Esophagus squamous epithelium (tissue), 5 donors: Measurements from ENCODE around the gene LHPP. TPM values are rescaled to one million over a fixed set of nuclear protein-coding genes. Genes with fewer than 3 reads are reported as not detected.

Experiments
- DNase-seq: peaks from one replicate; lab custom pipeline; 2025; lab: John Stamatoyannopoulos, UW
- H3K27ac ChIP-seq, 4 donors: fragments of 200-600 bp; sonication (generic); one replicate each; pipeline ENCODE4 v1.5.1; 2016 to 2019; ENCODE audit warnings: mild to moderate bottlenecking in 1 of 4
- H3K27me3 ChIP-seq, 4 donors: fragments of 200-600 bp; sonication (generic); 1 replicate in 3 of 4; 2 replicates in 1 of 4; pipeline versions ENCODE4 v1.5.1 to v1.6.0; 2017 to 2021; ENCODE audit warnings: antibody characterized with exemption in 1 of 4
- H3K36me3 ChIP-seq, 3 donors: fragments of 200-600 bp; sonication (generic); one replicate each; pipeline ENCODE4 v1.5.1; 2016 to 2019
- H3K4me1 ChIP-seq, 3 donors: fragments of 200-600 bp; sonication (generic); one replicate each; pipeline ENCODE4 v1.5.1; 2017 to 2019
- H3K4me3 ChIP-seq, 4 donors: fragments of 200-600 bp; sonication (generic); 1 replicate in 3 of 4; 2 replicates in 1 of 4; pipeline ENCODE4 v1.5.1; 2016 to 2019; ENCODE audit warnings: mild to moderate bottlenecking in 2 of 4, moderate library complexity in 1 of 4
- H3K9me3 ChIP-seq, 3 donors: fragments of 200-600 bp; sonication (generic); one replicate each; pipeline ENCODE4 v1.5.1; 2016 to 2019
- POLR2A ChIP-seq, 4 donors: fragments of 450-650 bp; IDR thresholded peaks; one replicate each; pipeline ENCODE4 v1.6.1; 2017; ENCODE audit warnings: antibody characterized with exemption in 4 of 4, mild to moderate bottlenecking in 4 of 4, moderate library complexity in 3 of 4
- WGBS, 2 donors: methylation state at CpG; one replicate each; pipeline ENCODE4 v1.1.5; 2018; 5-methylcytosine and 5-hydroxymethylcytosine counted together
- intact Hi-C: fragments of 100-400 bp; cut with DNase I; formaldehyde crosslinking; loops from one replicate; pipeline ENCODE4 v1.15.0; 2022
- total RNA-seq, 4 donors: library from RNA; depleted of rRNA; stranded (reverse); fragments of >200 nt; gene quantifications; one replicate each; pipeline ENCODE4 v1.1.0, GENCODE V29; 2016
- TF ChIP-seq, protein P1 (sequence below), 6 experiments: fragments of 450-650 bp in 4 of 6; fragments of 200-600 bp in 2 of 6; sonication (generic) in 2 of 6; IDR thresholded peaks; one replicate each; pipeline ENCODE4 v1.5.1; 2016 to 2019; ENCODE audit warnings: antibody characterized with exemption in 6 of 6, mild to moderate bottlenecking in 4 of 6, moderate library complexity in 4 of 6
- donor health status: DM: yes; HTN: yes; CAD: no.

Gene LHPP
- total RNA-seq, 4 donors from 2014 or later, result 13.9 to 41.1 (median 24.3) TPM

DNA sequence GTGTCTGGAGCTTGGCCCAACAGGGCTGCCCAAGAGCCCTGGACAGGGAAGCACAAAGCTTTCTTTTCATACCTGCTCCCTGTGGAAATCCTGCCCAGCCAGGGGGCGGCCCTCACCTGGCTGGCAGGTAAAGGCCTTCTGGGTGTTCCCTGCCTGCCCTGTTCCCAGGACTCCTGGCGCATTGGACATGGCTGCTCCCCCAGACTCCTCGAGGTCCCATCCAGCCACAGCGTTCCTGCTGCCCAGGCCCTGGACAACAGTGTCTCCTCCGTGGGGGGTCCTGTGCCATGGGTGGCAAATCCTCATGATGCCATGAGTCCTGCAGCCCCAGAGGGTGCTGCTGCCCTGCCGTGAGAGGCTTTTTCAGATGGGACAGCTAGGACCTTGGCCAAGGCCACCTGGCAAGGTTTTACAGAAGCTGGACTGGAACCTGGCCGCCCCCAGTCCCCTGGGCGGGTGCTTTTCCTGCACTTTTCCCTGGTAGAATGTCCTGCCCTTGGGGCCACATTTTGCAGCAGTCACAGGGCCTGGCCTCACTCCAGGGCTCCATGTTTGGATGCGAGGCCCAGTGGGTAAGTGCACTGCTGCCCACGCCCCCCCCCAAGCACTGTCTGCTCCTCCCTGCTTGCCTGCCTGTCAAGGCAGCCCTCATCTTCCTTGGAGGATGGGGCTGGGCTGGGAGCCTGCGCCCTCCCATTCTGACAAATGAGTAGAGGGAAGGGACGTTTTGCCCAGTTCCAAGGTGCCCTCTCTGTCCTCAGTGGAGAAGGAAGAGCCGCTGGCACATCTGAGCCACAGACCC, 60.7 kb downstream of the LHPP start:
- Histone ChIP-seq H3K4me1 (peaks cover 15 to 38% (median 19%) of the 10 kb centered on the region in 3 donors), H3K27me3 (no peaks in the 10 kb centered on the region), H3K4me3 (peak overlapping the region in 1 of 4 donors; percentile 58), H3K27ac (peak overlapping the region in 2 of 4 donors; percentile 52 to 73), H3K9me3 (no peaks in the 10 kb centered on the region), H3K36me3 (peaks cover 0 to 13% (median 0%) of the 10 kb centered on the region in 3 donors)
- TF ChIP-seq, protein P1, sequence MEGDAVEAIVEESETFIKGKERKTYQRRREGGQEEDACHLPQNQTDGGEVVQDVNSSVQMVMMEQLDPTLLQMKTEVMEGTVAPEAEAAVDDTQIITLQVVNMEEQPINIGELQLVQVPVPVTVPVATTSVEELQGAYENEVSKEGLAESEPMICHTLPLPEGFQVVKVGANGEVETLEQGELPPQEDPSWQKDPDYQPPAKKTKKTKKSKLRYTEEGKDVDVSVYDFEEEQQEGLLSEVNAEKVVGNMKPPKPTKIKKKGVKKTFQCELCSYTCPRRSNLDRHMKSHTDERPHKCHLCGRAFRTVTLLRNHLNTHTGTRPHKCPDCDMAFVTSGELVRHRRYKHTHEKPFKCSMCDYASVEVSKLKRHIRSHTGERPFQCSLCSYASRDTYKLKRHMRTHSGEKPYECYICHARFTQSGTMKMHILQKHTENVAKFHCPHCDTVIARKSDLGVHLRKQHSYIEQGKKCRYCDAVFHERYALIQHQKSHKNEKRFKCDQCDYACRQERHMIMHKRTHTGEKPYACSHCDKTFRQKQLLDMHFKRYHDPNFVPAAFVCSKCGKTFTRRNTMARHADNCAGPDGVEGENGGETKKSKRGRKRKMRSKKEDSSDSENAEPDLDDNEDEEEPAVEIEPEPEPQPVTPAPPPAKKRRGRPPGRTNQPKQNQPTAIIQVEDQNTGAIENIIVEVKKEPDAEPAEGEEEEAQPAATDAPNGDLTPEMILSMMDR (IDR thresholded peaks at IDR 0.05), result no peak
- TF ChIP-seq POLR2A (IDR thresholded peaks at IDR 0.05), result no peak
- 60 to 72% methylated on average over 1 to 3 of the region's 13 CpGs for whole genome bisulfite sequencing, 2 donors
- intact Hi-C loops, result no loop called here
- no peak for DNase-seq

DNA sequence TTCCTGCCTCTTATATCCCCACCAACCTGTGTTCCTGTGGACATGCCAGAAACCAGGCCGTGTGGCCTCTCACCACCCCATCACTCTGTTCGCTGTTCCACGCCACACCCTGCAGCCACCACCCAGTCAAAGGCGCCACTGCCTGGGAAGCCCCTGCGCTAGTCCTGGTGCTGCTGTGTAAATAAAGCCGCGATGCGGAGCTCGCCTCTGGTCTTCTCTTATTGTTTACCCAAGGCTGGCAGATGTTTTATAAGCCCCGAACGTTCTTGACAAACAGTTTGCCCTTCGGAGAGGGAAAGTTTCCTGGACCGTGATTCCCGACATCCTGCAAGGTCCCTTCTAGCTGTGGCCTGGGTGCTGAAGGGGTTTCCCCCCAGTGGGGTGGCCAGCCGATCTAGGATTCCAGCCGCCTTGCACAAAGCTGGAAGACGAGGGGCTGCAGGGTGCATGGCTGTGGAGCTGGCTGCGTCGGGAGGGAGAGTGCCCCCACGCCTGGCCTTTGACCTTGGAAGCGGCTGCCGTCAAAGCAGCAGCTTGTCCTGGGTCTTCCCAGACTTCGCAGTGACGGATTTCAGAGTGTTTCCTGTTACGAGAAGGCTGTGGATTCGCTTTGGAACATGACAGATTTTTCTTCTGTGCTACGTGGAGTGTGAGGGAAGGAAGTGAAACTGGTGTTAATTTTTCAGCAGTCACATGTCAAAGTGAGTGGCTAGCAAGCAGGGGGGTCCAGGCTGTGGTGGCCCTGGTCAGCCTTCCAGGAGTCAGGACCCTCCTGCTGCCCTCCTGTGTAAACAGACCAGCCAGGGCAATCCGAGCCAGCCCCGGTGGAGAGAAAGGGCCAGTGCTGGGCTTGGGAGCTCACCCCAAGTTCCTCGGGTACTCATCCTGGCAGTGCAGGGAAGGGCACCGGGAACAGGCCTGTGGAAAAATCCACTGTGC, 61.6 kb downstream of the LHPP start:
- Histone ChIP-seq H3K4me1 (peaks cover 15 to 38% (median 19%) of the 10 kb centered on the region in 3 donors), H3K36me3 (peaks cover 0 to 9% (median 0%) of the 10 kb centered on the region in 3 donors), H3K9me3 (no peaks in the 10 kb centered on the region), H3K4me3 (peak overlapping the region in 3 of 4 donors; percentile 12 to 58 (median 26)), H3K27me3 (no peaks in the 10 kb centered on the region), H3K27ac (peak overlapping the region in 3 of 4 donors; percentile 11 to 73 (median 52))
- no peak for TF ChIP-seq POLR2A (IDR thresholded peaks at IDR 0.05)
- TF ChIP-seq, protein P1 (IDR thresholded peaks at IDR 0.05), result peak in 1 of 6 experiments; percentile 4
- intact Hi-C loops, result no loop called here
- WGBS, 2 donors, result 20 to 40% methylated on average over 19 to 20 of the region's 31 CpGs
- DNase-seq, result no peak

- TF ChIP-seq, protein P1 (IDR thresholded peaks at IDR 0.05), result no peak
- TF ChIP-seq POLR2A (IDR thresholded peaks at IDR 0.05), result no peak
- intact Hi-C loops, result no loop called here
- H3K36me3 ChIP-seq, result peaks cover 0 to 2% (median 0%) of the 10 kb centered on the region in 3 donors
- DNase-seq, result no peak
- H3K4me1 ChIP-seq, result peaks cover 15 to 38% (median 19%) of the 10 kb centered on the region in 3 donors
- H3K27ac ChIP-seq, result peak overlapping the region in 3 of 4 donors; percentile 11 to 73 (median 52)
- 45 to 60% methylated on average over 4 to 5 of the region's 5 CpGs for WGBS, 2 donors
- H3K27me3 ChIP-seq, result no peaks in the 10 kb centered on the region
- no peaks in the 10 kb centered on the region for H3K9me3 ChIP-seq
- H3K4me3 ChIP-seq, result peak overlapping the region in 1 of 4 donors; percentile 58
Measured at GRCh38 chr10:124523901-124524300, 62.3 kb downstream of the LHPP start.

- Histone ChIP-seq H3K36me3 (no peaks in the 10 kb centered on the region), H3K4me1 (peaks cover 18 to 43% (median 23%) of the 10 kb centered on the region in 3 donors), H3K27ac (peak overlapping the region in 1 of 4 donors; percentile 4), H3K27me3 (no peaks in the 10 kb centered on the region), H3K4me3 (no peak overlapping the region), H3K9me3 (no peaks in the 10 kb centered on the region)
- 39 to 56% methylated on average over 10 to 15 of the region's 23 CpGs for WGBS, 2 donors
- TF ChIP-seq, protein P1 (IDR thresholded peaks at IDR 0.05), result no peak
- TF ChIP-seq POLR2A (IDR thresholded peaks at IDR 0.05), result no peak
- DNase-seq, result no peak
- intact Hi-C loops, result no loop called here
Measured at GRCh38 chr10:124524991-124525653, 63.5 kb downstream of the LHPP start.
